GM12878 (cell line): ENCODE results near the gene SETD5. TPM values are rescaled to one million over a fixed set of nuclear protein-coding genes. Genes with fewer than 3 reads are reported as not detected.

ENCODE experiments used
- CBFB ChIP-seq: IDR thresholded peaks from 2 replicates; pipeline ENCODE4 v1.6.1; 2016; ENCODE audit warnings: antibody characterized with exemption, low read depth
- CHD2 ChIP-seq: IDR thresholded peaks from 2 replicates; pipeline ENCODE4 v1.6.1; 2011; ENCODE audit warnings: low read depth, low read length, improper control_type of control experiment, borderline replicate concordance
- CREM ChIP-seq: IDR thresholded peaks from 2 replicates; pipeline ENCODE4 v1.6.1; 2014; ENCODE audit warnings: antibody characterized with exemption, low read depth
- EP300 ChIP-seq, 2 experiments: fragments of 150-350 bp in 1 of 2; IDR thresholded peaks; 2 replicates each; pipeline ENCODE4 v1.6.1; 2011 to 2012; ENCODE audit warnings: low read depth in 2 of 2, low read length in 2 of 2, borderline replicate concordance in 1 of 2, improper control_type of control experiment in 1 of 2, inconsistent platforms in 1 of 2; ENCODE audit not compliant: control insufficient read depth in 1 of 2
- HCFC1 ChIP-seq: fragments of 150-350 bp; IDR thresholded peaks from 2 replicates; pipeline ENCODE4 v1.6.1; 2014; ENCODE audit warnings: low read length
- IKZF2 ChIP-seq, 2 experiments: fragments of 450-650 bp; IDR thresholded peaks; 2 replicates each; pipeline ENCODE4 v1.6.1; 2017; ENCODE audit warnings: mild to moderate bottlenecking in 2 of 2, moderate library complexity in 2 of 2
- IRF4 ChIP-seq: IDR thresholded peaks from 2 replicates; pipeline ENCODE4 v1.6.1; 2011; ENCODE audit warnings: low read depth, low read length
- LARP7 ChIP-seq: fragments of 450-650 bp; IDR thresholded peaks from 2 replicates; pipeline ENCODE4 v1.6.1; 2017; ENCODE audit warnings: mild to moderate bottlenecking
- POU2F2 ChIP-seq: IDR thresholded peaks from 3 replicates; pipeline ENCODE4 v1.6.1; 2011; ENCODE audit warnings: low read depth, mild to moderate bottlenecking, low read length, borderline replicate concordance
- RAD21 ChIP-seq: IDR thresholded peaks from 2 replicates; pipeline ENCODE4 v1.6.1; 2011; ENCODE audit warnings: mild to moderate bottlenecking, low read depth, low read length, moderate library complexity; ENCODE audit not compliant: insufficient read depth
- SMAD1 ChIP-seq: fragments of 450-650 bp; IDR thresholded peaks from 2 replicates; pipeline ENCODE4 v1.6.1; 2018; ENCODE audit warnings: mild to moderate bottlenecking, low read depth; ENCODE audit not compliant: partially characterized antibody
- SRF ChIP-seq, 2 experiments: IDR thresholded peaks; 2 replicates each; pipeline ENCODE4 v1.6.1; 2011; ENCODE audit warnings: low read depth in 2 of 2, low read length in 2 of 2, mild to moderate bottlenecking in 1 of 2, moderate library complexity in 1 of 2
- TARDBP ChIP-seq: IDR thresholded peaks from 2 replicates; pipeline ENCODE4 v1.6.1; 2016; ENCODE audit warnings: borderline replicate concordance
- polyA plus RNA-seq, 11 experiments: library from polyadenylated mRNA; depleted of rRNA in 4 of 11; unstranded in 6 of 11; stranded (reverse) in 5 of 11; fragments of >200 nt; fragmentation: Nextera tagmentation in 4 of 11; fragmentation: Illumina TruSeq in 1 of 11; extraction: Ambion mirVana in 4 of 11; extraction: Trizol in 1 of 11; gene quantifications; 1 replicate in 1 of 11; 2 replicates in 10 of 11; pipeline versions ENCODE4 v1.2.1 to v1.2.3, GENCODE V29; 2011 to 2016; ENCODE audit warnings: inconsistent platforms in 2 of 11, missing spikeins in 2 of 11, low read depth in 1 of 11
- total RNA-seq, 4 experiments: library from RNA; depleted of rRNA in 3 of 4; stranded (reverse); fragments of >200 nt in 3 of 4; fragmentation: Illumina TruSeq in 1 of 4; extraction: Trizol in 1 of 4; gene quantifications; 2 replicates each; pipeline versions ENCODE4 v1.2.1 to v1.2.3, GENCODE V29; 2013 to 2021
- TF ChIP-seq, protein P1 (sequence below): fragments of 450-650 bp; conservative IDR thresholded peaks from 2 replicates; pipeline ENCODE4 v1.6.1; 2017; ENCODE audit warnings: mild to moderate bottlenecking, moderate library complexity
- TF ChIP-seq, protein P2 (sequence below): fragments of 450-650 bp; IDR thresholded peaks from 2 replicates; pipeline ENCODE4 v1.6.1; 2017; ENCODE audit warnings: mild to moderate bottlenecking, moderate library complexity
- TF ChIP-seq, protein P3 (sequence below): fragments of 450-650 bp; IDR thresholded peaks from 2 replicates; pipeline ENCODE4 v1.6.1; 2017; ENCODE audit warnings: low read depth, mild to moderate bottlenecking, moderate library complexity

The SETD5 gene
- total and polyA plus RNA-seq, 10 of the 15 experiments (the other 5 are each of a cell fraction or from before 2014, with no cell fraction given) = 8.2 to 94.0 (median 55.4) TPM

DNA sequence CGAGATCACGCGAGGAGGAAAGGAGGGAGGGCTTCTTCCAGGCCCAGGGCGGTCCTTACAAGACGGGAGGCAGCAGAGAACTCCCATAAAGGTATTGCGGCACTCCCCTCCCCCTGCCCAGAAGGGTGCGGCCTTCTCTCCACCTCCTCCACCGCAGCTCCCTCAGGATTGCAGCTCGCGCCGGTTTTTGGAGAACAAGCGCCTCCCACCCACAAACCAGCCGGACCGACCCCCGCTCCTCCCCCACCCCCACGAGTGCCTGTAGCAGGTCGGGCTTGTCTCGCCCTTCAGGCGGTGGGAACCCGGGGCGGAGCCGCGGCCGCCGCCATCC is 1.1 kb upstream of the SETD5 start (continued):
- 0 out of 4 replicates have a peak, but pooled peaks of 1 of the 2 experiments have one; percentile 18 for TF ChIP-seq EP300 (IDR thresholded peaks at IDR 0.05; ENCODE audit: borderline replicate concordance in 1 of 2, control insufficient read depth in 1 of 2, low read depth in 2 of 2, low read length in 2 of 2)
- no peak for TF ChIP-seq RAD21
- peak; percentile 4; the same call in 1 of the 2 replicates for TF ChIP-seq HCFC1
- TF ChIP-seq, protein P1, sequence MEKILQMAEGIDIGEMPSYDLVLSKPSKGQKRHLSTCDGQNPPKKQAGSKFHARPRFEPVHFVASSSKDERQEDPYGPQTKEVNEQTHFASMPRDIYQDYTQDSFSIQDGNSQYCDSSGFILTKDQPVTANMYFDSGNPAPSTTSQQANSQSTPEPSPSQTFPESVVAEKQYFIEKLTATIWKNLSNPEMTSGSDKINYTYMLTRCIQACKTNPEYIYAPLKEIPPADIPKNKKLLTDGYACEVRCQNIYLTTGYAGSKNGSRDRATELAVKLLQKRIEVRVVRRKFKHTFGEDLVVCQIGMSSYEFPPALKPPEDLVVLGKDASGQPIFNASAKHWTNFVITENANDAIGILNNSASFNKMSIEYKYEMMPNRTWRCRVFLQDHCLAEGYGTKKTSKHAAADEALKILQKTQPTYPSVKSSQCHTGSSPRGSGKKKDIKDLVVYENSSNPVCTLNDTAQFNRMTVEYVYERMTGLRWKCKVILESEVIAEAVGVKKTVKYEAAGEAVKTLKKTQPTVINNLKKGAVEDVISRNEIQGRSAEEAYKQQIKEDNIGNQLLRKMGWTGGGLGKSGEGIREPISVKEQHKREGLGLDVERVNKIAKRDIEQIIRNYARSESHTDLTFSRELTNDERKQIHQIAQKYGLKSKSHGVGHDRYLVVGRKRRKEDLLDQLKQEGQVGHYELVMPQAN = peak; percentile 54
- TF ChIP-seq LARP7 = 0 out of 2 replicates have a peak, but pooled peaks have one; percentile 30
- TF ChIP-seq, protein P2, sequence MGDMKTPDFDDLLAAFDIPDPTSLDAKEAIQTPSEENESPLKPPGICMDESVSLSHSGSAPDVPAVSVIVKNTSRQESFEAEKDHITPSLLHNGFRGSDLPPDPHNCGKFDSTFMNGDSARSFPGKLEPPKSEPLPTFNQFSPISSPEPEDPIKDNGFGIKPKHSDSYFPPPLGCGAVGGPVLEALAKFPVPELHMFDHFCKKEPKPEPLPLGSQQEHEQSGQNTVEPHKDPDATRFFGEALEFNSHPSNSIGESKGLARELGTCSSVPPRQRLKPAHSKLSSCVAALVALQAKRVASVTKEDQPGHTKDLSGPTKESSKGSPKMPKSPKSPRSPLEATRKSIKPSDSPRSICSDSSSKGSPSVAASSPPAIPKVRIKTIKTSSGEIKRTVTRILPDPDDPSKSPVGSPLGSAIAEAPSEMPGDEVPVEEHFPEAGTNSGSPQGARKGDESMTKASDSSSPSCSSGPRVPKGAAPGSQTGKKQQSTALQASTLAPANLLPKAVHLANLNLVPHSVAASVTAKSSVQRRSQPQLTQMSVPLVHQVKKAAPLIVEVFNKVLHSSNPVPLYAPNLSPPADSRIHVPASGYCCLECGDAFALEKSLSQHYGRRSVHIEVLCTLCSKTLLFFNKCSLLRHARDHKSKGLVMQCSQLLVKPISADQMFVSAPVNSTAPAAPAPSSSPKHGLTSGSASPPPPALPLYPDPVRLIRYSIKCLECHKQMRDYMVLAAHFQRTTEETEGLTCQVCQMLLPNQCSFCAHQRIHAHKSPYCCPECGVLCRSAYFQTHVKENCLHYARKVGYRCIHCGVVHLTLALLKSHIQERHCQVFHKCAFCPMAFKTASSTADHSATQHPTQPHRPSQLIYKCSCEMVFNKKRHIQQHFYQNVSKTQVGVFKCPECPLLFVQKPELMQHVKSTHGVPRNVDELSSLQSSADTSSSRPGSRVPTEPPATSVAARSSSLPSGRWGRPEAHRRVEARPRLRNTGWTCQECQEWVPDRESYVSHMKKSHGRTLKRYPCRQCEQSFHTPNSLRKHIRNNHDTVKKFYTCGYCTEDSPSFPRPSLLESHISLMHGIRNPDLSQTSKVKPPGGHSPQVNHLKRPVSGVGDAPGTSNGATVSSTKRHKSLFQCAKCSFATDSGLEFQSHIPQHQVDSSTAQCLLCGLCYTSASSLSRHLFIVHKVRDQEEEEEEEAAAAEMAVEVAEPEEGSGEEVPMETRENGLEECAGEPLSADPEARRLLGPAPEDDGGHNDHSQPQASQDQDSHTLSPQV = 0 out of 2 replicates have a peak, but pooled peaks have one; percentile 50
- no peak for TF ChIP-seq TARDBP
- TF ChIP-seq, protein P3, sequence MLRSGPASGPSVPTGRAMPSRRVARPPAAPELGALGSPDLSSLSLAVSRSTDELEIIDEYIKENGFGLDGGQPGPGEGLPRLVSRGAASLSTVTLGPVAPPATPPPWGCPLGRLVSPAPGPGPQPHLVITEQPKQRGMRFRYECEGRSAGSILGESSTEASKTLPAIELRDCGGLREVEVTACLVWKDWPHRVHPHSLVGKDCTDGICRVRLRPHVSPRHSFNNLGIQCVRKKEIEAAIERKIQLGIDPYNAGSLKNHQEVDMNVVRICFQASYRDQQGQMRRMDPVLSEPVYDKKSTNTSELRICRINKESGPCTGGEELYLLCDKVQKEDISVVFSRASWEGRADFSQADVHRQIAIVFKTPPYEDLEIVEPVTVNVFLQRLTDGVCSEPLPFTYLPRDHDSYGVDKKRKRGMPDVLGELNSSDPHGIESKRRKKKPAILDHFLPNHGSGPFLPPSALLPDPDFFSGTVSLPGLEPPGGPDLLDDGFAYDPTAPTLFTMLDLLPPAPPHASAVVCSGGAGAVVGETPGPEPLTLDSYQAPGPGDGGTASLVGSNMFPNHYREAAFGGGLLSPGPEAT = 0 out of 2 replicates have a peak, but pooled peaks have one; percentile 13
- no peak for TF ChIP-seq IRF4
- peak; percentile 79 to 81 for TF ChIP-seq IKZF2 (IDR thresholded peaks at IDR 0.05)
- peak in 1 of 2 experiments; percentile 21; a peak in 1 of 4 replicates for TF ChIP-seq SRF (IDR thresholded peaks at IDR 0.05; ENCODE audit: low read depth in 2 of 2, low read length in 2 of 2)
- peak; percentile 2; the same call in 1 of the 3 replicates for TF ChIP-seq POU2F2
- no peak for TF ChIP-seq CBFB
- no peak for TF ChIP-seq CREM
- TF ChIP-seq SMAD1 = no peak
- 0 out of 2 replicates have a peak, but pooled peaks have one; percentile 51 for TF ChIP-seq CHD2
